ENCODE results near the gene SPDYE4.

SPDYE4 gene

DNA sequence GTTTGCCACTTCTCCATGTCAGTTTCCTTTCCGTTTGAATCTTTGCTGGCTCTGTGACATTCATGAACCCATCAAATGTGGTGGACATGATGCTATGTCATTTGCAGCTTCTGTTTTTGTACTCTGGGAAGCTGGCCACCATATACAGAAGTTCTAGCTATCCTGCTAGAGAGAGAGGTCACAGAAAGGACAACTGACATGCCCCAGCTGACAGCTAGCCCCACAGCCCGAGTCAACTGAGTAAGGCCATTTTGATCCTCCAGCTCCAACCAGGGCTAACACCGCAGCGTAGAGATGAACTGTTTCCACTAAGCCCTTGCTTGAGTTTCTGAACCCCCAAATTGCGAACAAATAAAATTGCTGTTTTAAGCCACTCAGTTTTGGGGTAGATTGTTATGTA is 47.5 kb downstream of the SPDYE4 start:
- Histone ChIP-seq H3K4me3 (ENCODE audit: low read depth, low read length) (no peak overlapping the region), H3K27me3 (ENCODE audit: insufficient read depth, low read length) (peaks cover 30% of the 10 kb centered on the region), H3K36me3 (ENCODE audit: insufficient read depth, low read length) (no peaks in the 10 kb centered on the region), H3K27ac (ENCODE audit: low read depth, low read length) (no peak overlapping the region), H2AFZ (ENCODE audit: low read length, unreplicated experiment) (no peak overlapping the region), H3K4me1 (ENCODE audit: control insufficient read depth, insufficient read depth, low read length, unreplicated experiment) (no peaks in the 10 kb centered on the region), H3K79me2 (ENCODE audit: control insufficient read depth, insufficient read depth, low read length, unreplicated experiment) (no peaks in the 10 kb centered on the region)

DNA sequence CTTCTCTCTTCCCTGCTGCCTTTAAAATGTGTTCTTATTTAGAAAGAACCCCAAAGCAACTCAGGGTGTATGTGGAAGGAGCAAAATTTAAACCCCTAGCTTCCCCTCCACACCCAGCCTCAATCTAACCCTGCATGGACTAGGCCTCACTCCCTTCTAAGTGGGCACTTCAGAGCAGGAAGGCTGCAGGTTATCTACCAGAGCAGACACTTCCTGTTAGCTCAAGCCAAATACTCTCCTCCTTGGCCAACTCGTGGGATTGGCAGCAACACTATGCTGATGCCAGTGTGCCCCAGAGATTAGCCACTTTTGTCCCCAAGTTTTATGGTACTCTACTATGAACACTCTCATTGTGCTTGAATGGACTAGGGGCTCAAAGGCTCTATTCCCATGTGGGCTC is 49.3 kb downstream of the SPDYE4 start:
- H3K27me3 ChIP-seq (ENCODE audit: insufficient read depth, low read length) = peaks cover 44% of the 10 kb centered on the region
- H3K4me3 ChIP-seq (ENCODE audit: low read depth, low read length) = no peak overlapping the region
- H3K79me2 ChIP-seq (ENCODE audit: control insufficient read depth, insufficient read depth, low read length, unreplicated experiment) = no peaks in the 10 kb centered on the region
- no peaks in the 10 kb centered on the region for H3K4me1 ChIP-seq (ENCODE audit: control insufficient read depth, insufficient read depth, low read length, unreplicated experiment)
- no peaks in the 10 kb centered on the region for H3K36me3 ChIP-seq (ENCODE audit: insufficient read depth, low read length)
- H2AFZ ChIP-seq (ENCODE audit: low read length, unreplicated experiment) = no peak overlapping the region
- H3K27ac ChIP-seq (ENCODE audit: low read depth, low read length) = no peak overlapping the region

DNA sequence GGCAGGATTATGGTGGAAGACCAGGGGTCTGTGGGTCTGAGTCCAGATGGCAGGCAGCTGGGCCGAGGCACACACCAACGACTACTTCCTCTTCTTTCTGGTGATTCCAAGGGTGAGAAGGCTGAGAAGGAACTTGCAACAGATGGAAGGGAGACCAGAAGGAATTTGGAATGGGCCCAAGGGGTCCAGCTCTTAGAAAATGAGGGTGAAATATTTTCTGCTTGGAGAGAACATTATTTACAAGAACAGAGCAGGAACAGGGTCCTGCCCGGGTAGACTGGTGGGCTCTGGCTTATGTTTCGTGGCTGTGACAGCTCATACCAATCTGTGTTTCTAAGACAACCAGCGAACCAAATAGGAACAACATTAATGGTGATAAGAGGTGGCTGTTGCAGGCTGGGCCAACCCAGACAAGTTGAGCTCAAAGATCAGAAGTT is 50.3 kb downstream of the SPDYE4 start:
- H3K36me3 ChIP-seq (ENCODE audit: insufficient read depth, low read length) = no peaks in the 10 kb centered on the region
- no peak overlapping the region for H2AFZ ChIP-seq (ENCODE audit: low read length, unreplicated experiment)
- no peak overlapping the region for H3K4me3 ChIP-seq (ENCODE audit: low read depth, low read length)
- no peak overlapping the region for H3K27ac ChIP-seq (ENCODE audit: low read depth, low read length)
- no peaks in the 10 kb centered on the region for H3K4me1 ChIP-seq (ENCODE audit: control insufficient read depth, insufficient read depth, low read length, unreplicated experiment)
- peaks cover 50% of the 10 kb centered on the region for H3K27me3 ChIP-seq (ENCODE audit: insufficient read depth, low read length)
- no peaks in the 10 kb centered on the region for H3K79me2 ChIP-seq (ENCODE audit: control insufficient read depth, insufficient read depth, low read length, unreplicated experiment)

DNA sequence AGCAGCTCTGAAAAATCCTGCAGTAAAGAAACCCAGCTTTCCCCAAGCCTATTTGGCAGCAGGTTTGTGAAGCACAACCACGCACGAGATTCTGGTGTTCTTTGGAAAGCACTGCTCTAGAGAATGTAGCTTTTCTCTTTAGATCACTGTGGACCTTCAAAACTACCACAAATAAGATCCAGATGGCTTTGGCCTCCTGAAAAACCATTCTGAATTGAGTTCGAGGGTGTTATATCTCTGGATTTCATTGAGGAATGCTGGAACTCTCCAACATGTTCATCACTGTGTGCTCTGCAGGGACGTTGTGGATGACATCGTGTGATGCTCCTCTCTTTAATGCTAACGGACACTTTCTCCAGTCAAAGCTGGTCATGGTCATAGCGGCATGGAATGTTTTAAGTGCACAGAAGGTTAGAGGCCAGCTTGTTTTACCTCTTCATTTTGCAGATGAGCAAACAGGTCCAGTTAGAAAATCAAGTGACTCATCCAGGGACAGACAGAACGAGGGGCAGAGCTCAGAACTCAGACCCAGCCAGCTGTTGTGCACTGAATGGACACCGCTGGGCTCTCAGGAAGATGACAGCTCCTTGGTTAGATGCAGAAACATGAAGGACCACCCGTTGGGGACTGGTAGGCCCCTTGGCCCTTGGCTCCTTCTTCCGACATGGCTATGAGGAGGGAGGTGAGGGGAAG is 50.9 kb downstream of the SPDYE4 start:
- Histone ChIP-seq H3K4me3 (ENCODE audit: low read depth, low read length) (no peak overlapping the region), H3K36me3 (ENCODE audit: insufficient read depth, low read length) (no peaks in the 10 kb centered on the region), H3K27me3 (ENCODE audit: insufficient read depth, low read length) (peaks cover 49% of the 10 kb centered on the region), H3K27ac (ENCODE audit: low read depth, low read length) (no peak overlapping the region), H3K4me1 (ENCODE audit: control insufficient read depth, insufficient read depth, low read length, unreplicated experiment) (no peaks in the 10 kb centered on the region), H3K79me2 (ENCODE audit: control insufficient read depth, insufficient read depth, low read length, unreplicated experiment) (no peaks in the 10 kb centered on the region), H2AFZ (ENCODE audit: low read length, unreplicated experiment) (no peak overlapping the region)

DNA sequence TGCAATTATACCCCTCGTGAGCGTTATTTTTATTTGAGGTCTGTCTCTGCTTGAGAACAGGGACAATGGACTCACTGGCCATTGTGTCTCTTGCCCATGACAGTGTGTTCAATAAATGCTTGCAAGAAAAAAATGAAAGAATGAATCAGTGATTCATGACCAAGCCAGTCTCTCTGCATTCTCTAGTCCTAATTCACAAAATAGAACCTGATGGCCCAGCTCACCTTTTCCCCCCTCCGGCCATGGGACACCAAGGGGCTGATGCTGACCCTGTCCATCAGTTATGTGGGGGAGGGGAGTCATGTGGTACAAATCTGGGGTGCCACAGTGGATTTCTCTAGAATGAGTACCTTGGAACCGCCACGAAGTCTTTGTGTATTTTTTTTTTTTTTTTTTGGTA is 51.9 kb downstream of the SPDYE4 start:
- no peak overlapping the region for H2AFZ ChIP-seq (ENCODE audit: low read length, unreplicated experiment)
- H3K36me3 ChIP-seq (ENCODE audit: insufficient read depth, low read length) = no peaks in the 10 kb centered on the region
- no peak overlapping the region for H3K4me3 ChIP-seq (ENCODE audit: low read depth, low read length)
- no peaks in the 10 kb centered on the region for H3K4me1 ChIP-seq (ENCODE audit: control insufficient read depth, insufficient read depth, low read length, unreplicated experiment)
- no peak overlapping the region for H3K27ac ChIP-seq (ENCODE audit: low read depth, low read length)
- H3K79me2 ChIP-seq (ENCODE audit: control insufficient read depth, insufficient read depth, low read length, unreplicated experiment) = no peaks in the 10 kb centered on the region
- peaks cover 48% of the 10 kb centered on the region for H3K27me3 ChIP-seq (ENCODE audit: insufficient read depth, low read length)

DNA sequence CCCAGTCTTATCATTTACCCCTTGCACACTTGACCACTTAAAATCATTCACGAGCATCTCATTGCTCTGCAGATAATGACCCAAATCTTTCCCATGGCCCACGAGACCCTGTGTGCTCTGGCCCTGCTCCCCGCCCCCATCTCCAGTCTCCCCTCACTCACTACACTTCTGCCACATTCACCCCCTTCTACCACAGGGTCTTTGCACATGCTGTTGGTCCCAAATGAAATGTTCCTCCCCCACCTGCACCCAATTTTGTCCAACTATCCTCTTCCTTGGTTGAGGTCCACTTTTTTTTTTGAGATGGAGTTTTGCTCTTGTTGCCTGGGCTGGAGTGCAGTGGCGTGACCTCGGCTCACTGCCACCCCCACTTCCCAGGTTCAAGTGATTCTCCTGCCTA is 52.9 kb downstream of the SPDYE4 start:
- no peaks in the 10 kb centered on the region for H3K79me2 ChIP-seq (ENCODE audit: control insufficient read depth, insufficient read depth, low read length, unreplicated experiment)
- no peak overlapping the region for H2AFZ ChIP-seq (ENCODE audit: low read length, unreplicated experiment)
- no peak overlapping the region for H3K27ac ChIP-seq (ENCODE audit: low read depth, low read length)

DNA sequence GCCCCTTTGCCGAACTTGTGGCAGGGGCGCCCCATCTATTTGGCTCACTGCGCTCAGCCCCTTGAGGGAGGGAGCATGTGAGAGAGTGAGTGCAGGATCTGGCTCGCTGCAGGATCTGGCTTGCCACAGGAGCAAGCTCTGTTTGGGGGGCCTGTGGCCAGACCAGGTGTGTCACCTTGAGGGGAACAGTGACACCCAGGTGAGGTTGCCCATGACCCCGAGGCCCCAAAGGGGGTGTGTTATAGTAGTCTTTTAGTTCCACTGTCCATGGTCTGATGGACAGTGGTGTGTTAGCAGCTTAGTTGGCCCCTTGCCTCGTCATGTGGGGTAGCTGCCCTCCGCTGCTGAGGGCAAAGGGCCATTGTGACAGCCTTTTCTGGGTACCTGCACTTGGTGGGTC is 55.3 kb downstream of the SPDYE4 start:
- Histone ChIP-seq H3K36me3 (ENCODE audit: insufficient read depth, low read length) (no peaks in the 10 kb centered on the region), H3K27ac (ENCODE audit: low read depth, low read length) (no peak overlapping the region), H3K79me2 (ENCODE audit: control insufficient read depth, insufficient read depth, low read length, unreplicated experiment) (no peaks in the 10 kb centered on the region), H3K4me3 (ENCODE audit: low read depth, low read length) (no peak overlapping the region), H3K4me1 (ENCODE audit: control insufficient read depth, insufficient read depth, low read length, unreplicated experiment) (peaks cover 7% of the 10 kb centered on the region), H3K27me3 (ENCODE audit: insufficient read depth, low read length) (peaks cover 50% of the 10 kb centered on the region), H2AFZ (ENCODE audit: low read length, unreplicated experiment) (no peak overlapping the region)

More for the DNA sequence above, 52.9 kb downstream of the SPDYE4 start:
- H3K4me1 ChIP-seq (ENCODE audit: control insufficient read depth, insufficient read depth, low read length, unreplicated experiment) = no peaks in the 10 kb centered on the region
- no peak overlapping the region for H3K4me3 ChIP-seq (ENCODE audit: low read depth, low read length)
- H3K36me3 ChIP-seq (ENCODE audit: insufficient read depth, low read length) = no peaks in the 10 kb centered on the region
- H3K27me3 ChIP-seq (ENCODE audit: insufficient read depth, low read length) = peaks cover 50% of the 10 kb centered on the region

DNA sequence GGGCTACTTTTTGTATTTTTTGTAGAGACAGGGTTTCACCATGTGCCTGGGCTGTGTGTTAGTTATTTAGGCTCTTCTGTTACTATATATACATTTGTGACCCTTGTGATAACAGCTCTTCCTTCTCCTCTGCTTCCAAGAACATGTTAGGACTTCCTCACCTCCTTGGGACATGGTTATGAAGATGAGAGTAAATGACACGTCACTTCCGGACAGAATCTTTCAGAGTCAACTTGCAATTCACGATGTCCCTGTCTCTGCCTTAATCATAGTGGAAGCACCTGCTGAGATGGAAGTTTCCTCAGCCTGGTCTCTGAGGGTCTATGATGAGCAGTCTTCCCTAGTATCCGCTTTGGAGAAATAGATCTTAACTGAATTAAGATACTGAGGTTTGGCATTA is 56.6 kb downstream of the SPDYE4 start:
- Histone ChIP-seq H3K79me2 (ENCODE audit: control insufficient read depth, insufficient read depth, low read length, unreplicated experiment) (no peaks in the 10 kb centered on the region), H2AFZ (ENCODE audit: low read length, unreplicated experiment) (no peak overlapping the region), H3K4me1 (ENCODE audit: control insufficient read depth, insufficient read depth, low read length, unreplicated experiment) (peaks cover 7% of the 10 kb centered on the region), H3K36me3 (ENCODE audit: insufficient read depth, low read length) (no peaks in the 10 kb centered on the region), H3K4me3 (ENCODE audit: low read depth, low read length) (no peak overlapping the region), H3K27me3 (ENCODE audit: insufficient read depth, low read length) (peaks cover 38% of the 10 kb centered on the region), H3K27ac (ENCODE audit: low read depth, low read length) (no peak overlapping the region)

DNA sequence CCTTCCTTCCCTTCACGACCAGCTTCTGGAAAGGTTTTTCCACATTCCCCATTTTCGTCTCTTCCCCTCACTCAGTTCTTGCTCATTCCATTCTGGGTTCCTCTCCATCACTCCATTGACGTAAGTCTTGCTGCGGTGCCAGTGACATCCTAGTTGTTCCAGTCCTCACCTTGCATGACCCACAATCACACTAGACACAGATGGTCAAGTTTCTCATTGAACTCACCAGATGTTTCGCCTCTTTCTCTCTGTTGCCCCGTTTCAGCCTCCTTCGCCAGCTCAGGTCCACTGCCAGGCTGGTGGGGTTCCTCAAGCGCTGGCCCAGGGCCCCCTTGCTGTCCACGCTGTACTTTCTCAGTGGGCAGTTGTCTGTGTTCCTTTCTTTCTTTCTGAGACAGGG is 57.1 kb downstream of the SPDYE4 start:
- Histone ChIP-seq H2AFZ (ENCODE audit: low read length, unreplicated experiment) (no peak overlapping the region), H3K27me3 (ENCODE audit: insufficient read depth, low read length) (peaks cover 33% of the 10 kb centered on the region), H3K4me1 (ENCODE audit: control insufficient read depth, insufficient read depth, low read length, unreplicated experiment) (peaks cover 7% of the 10 kb centered on the region), H3K27ac (ENCODE audit: low read depth, low read length) (no peak overlapping the region), H3K4me3 (ENCODE audit: low read depth, low read length) (no peak overlapping the region), H3K36me3 (ENCODE audit: insufficient read depth, low read length) (no peaks in the 10 kb centered on the region), H3K79me2 (ENCODE audit: control insufficient read depth, insufficient read depth, low read length, unreplicated experiment) (no peaks in the 10 kb centered on the region)

All from ACC112 (cell line).